Measurements from ENCODE around the gene TTN.

GRCh38 chr2:178496049-178496448 lies 311.2 kb downstream of the TTN start:
- TF ChIP-seq CTCF (conservative IDR thresholded peaks at IDR 0.05; ENCODE audit: low read length): no peak; the same call in 1 of the 2 replicates
- no peak for TF ChIP-seq EZH2phosphoT487 (IDR thresholded peaks at IDR 0.05; ENCODE audit: borderline replicate concordance)
